ENCODE measurements around the gene GAS2L3. TPM values are rescaled to one million over a fixed set of nuclear protein-coding genes. Genes with fewer than 3 reads are reported as not detected.

The GAS2L3 gene
- total RNA-seq, 1 experiment from 2014 or later, result 31.9 TPM

DNA sequence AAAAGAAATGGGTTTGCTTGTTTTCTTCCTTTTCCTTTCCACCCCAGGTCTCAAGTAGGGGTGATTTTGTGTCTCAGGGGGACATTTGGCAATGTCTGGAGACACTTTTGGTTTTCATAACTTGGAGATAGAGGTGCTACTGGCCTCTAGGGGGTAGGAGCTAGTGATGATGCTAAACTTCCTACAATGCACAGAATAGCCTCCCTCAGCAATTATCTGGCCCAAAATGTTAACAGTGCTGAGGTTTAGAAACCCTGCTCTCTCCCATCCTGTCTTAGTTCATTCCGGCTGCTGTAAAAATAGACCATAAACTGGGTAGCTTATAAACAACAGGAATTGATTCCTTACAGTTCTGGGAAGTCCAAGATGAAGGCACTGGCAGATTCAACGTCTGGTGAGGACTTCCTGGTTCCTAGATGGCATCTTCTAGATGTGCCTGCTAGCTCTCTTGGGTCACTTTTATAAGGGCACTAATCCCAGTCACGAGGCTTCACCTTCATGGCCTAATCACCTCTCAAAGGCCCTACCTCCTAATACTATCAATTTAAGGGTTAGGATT, 7.4 kb upstream of the GAS2L3 start:
- no TSS peak for BruUV-seq (replicated peaks)
- intact Hi-C loops (cut with micrococcal nuclease; ENCODE audit: unreplicated experiment), result no loop called here
- H3K9me3 ChIP-seq (ENCODE audit: insufficient read depth, low read depth), result no peaks in the 10 kb centered on the region
- DNase-seq, result no peak
- no peak overlapping the region for H2AFZ ChIP-seq
- ChIA-PET POLR2A (ENCODE audit: unreplicated experiment) (no interaction called here), CTCF (no interaction called here)
- no peaks in the 10 kb centered on the region for H3K4me1 ChIP-seq (replicated peaks; ENCODE audit: insufficient read depth)
- H3K9me2 ChIP-seq (ENCODE audit: insufficient read depth), result no peaks in the 10 kb centered on the region
- no peaks in the 10 kb centered on the region for H3K79me2 ChIP-seq (ENCODE audit: low read depth)
- no peak overlapping the region for H3K27ac ChIP-seq
- no peaks in the 10 kb centered on the region for H4K20me1 ChIP-seq (ENCODE audit: insufficient read depth)
- H3F3A ChIP-seq (ENCODE audit: insufficient read depth, low read depth), result no peaks in the 10 kb centered on the region
- peaks cover 22% of the 10 kb centered on the region; the same call in 1 of the 2 replicates for H3K27me3 ChIP-seq (ENCODE audit: insufficient read depth, low read depth)
- TF ChIP-seq EZH2 (IDR thresholded peaks at IDR 0.05; ENCODE audit: low read depth), result no peak
- TF ChIP-seq, protein P1, sequence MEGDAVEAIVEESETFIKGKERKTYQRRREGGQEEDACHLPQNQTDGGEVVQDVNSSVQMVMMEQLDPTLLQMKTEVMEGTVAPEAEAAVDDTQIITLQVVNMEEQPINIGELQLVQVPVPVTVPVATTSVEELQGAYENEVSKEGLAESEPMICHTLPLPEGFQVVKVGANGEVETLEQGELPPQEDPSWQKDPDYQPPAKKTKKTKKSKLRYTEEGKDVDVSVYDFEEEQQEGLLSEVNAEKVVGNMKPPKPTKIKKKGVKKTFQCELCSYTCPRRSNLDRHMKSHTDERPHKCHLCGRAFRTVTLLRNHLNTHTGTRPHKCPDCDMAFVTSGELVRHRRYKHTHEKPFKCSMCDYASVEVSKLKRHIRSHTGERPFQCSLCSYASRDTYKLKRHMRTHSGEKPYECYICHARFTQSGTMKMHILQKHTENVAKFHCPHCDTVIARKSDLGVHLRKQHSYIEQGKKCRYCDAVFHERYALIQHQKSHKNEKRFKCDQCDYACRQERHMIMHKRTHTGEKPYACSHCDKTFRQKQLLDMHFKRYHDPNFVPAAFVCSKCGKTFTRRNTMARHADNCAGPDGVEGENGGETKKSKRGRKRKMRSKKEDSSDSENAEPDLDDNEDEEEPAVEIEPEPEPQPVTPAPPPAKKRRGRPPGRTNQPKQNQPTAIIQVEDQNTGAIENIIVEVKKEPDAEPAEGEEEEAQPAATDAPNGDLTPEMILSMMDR (conservative IDR thresholded peaks at IDR 0.05), result no peak
- no peaks in the 10 kb centered on the region for H3K36me3 ChIP-seq (ENCODE audit: low read depth)
- no peak overlapping the region for H3K4me2 ChIP-seq
- no peak overlapping the region for H3K4me3 ChIP-seq

DNA sequence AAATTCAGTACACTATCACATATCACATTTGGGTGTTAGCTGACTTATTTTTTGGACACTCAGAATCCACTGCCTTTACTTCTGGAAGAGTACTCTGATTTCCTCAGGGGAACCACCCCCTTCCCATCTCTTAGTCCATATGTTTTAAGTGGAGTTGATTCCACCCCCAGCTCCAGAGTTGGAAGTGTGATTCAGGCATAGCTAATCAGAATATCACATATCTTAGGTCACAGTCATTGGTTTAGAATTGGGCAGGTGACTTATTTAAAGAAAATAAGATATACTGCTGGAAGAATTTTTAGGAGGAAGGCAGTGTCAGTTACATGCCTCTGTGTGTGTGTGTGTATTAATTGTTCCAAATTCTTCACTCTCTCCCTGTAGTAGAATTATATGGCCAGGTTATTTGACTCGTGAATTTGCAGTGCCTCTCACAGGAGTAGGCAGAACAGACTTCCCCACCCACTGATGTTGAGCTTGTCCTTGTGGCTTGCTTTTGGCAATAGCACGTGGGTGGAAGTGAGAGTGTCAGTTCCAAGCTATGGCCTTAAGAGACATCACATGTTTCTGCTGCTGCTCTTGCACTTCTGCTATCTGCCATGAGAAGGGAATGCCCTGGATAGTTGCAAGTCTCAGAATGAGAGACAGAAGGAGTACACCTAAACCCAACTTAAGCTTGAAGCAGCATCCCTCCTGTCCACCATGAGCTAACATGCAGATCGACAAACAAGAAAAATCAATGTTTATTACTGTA, 6.4 kb upstream of the GAS2L3 start:
- no peaks in the 10 kb centered on the region for H3K36me3 ChIP-seq (ENCODE audit: low read depth)
- POLR2A ChIA-PET (ENCODE audit: unreplicated experiment), result no interaction called here
- intact Hi-C loops (cut with micrococcal nuclease; ENCODE audit: unreplicated experiment), result no loop called here
- H4K20me1 ChIP-seq (ENCODE audit: insufficient read depth), result no peaks in the 10 kb centered on the region
- no peak overlapping the region for H3K27ac ChIP-seq
- H3K9me3 ChIP-seq (ENCODE audit: insufficient read depth, low read depth), result no peaks in the 10 kb centered on the region
- H3K9me2 ChIP-seq (ENCODE audit: insufficient read depth), result no peaks in the 10 kb centered on the region
- no TSS peak for BruUV-seq (replicated peaks)
- H3K79me2 ChIP-seq (ENCODE audit: low read depth), result no peaks in the 10 kb centered on the region
- H3K27me3 ChIP-seq (ENCODE audit: insufficient read depth, low read depth), result peaks cover 22% of the 10 kb centered on the region; the same call in 1 of the 2 replicates
- H2AFZ ChIP-seq, result no peak overlapping the region
- TF ChIP-seq EZH2 (IDR thresholded peaks at IDR 0.05; ENCODE audit: low read depth), result no peak
- TF ChIP-seq, protein P1 (conservative IDR thresholded peaks at IDR 0.05), result no peak
- no peak overlapping the region for H3K4me2 ChIP-seq
- no peak for DNase-seq
- CTCF ChIA-PET, result no interaction called here
- no peak overlapping the region for H3K4me3 ChIP-seq
- H3K4me1 ChIP-seq (replicated peaks; ENCODE audit: insufficient read depth), result no peaks in the 10 kb centered on the region
- H3F3A ChIP-seq (ENCODE audit: insufficient read depth, low read depth), result no peaks in the 10 kb centered on the region

DNA sequence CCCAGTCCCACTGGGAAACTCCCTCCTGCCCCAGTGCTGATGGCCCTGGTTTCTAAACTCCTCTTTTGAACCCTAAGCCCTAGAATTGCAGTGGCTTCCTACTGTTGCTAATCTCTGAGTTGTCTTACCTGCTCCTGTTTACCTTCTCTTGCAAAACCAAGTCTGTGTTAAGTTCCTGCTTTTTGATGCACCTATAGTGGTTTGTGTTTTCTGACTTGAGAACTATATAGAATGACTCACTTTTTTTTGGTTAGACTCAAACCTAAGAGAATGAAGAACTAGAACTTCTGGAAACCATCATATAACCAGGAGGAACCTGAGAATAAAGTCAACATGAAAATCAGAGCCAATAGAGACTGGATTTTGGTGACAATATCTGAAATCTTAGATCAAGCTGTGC, 5.5 kb upstream of the GAS2L3 start:
- TF ChIP-seq, protein P1 (conservative IDR thresholded peaks at IDR 0.05), result no peak
- TF ChIP-seq EZH2 (IDR thresholded peaks at IDR 0.05; ENCODE audit: low read depth), result no peak
- Histone ChIP-seq H3K36me3 (ENCODE audit: low read depth) (no peaks in the 10 kb centered on the region), H3K4me3 (no peak overlapping the region), H4K20me1 (ENCODE audit: insufficient read depth) (no peaks in the 10 kb centered on the region), H3K9me3 (ENCODE audit: insufficient read depth, low read depth) (no peaks in the 10 kb centered on the region), H3F3A (ENCODE audit: insufficient read depth, low read depth) (no peaks in the 10 kb centered on the region), H3K9me2 (ENCODE audit: insufficient read depth) (no peaks in the 10 kb centered on the region), H3K27me3 (ENCODE audit: insufficient read depth, low read depth) (peaks cover 18% of the 10 kb centered on the region; the same call in 1 of the 2 replicates), H3K27ac (no peak overlapping the region), H2AFZ (no peak overlapping the region), H3K79me2 (ENCODE audit: low read depth) (no peaks in the 10 kb centered on the region), H3K4me2 (no peak overlapping the region), H3K4me1 (replicated peaks; ENCODE audit: insufficient read depth) (0 out of 2 replicates have a peak, but pooled peaks cover under 1% of the 10 kb centered on the region)
- POLR2A ChIA-PET (ENCODE audit: unreplicated experiment), result no interaction called here
- intact Hi-C loops (cut with micrococcal nuclease; ENCODE audit: unreplicated experiment), result no loop called here
- CTCF ChIA-PET, result no interaction called here
- peak in 1 of 2 experiments; percentile 43 for DNase-seq
- no TSS peak for BruUV-seq (replicated peaks)
